ENCODE results near the gene EBLN1.

DNA sequence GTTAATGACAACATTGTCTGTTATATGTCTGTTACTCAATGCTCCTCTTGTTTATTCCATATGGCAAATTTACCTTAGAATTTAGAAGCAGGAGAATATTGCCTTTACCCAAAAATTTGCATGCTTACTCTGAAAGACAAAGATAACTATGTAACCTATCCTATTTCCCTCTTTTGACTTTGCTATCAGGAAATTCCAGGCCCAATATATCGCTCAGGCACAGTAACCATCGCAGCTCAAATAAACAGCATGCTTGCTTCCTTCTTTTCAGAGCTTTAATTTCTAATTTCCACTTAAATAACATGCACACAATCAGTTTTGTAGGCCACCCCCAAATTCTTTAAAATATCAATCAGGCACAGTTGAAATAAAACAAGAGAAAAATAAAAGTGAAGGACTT, 57.8 kb downstream of the EBLN1 start:
- no peak for TF ChIP-seq YY1 (IDR thresholded peaks at IDR 0.05)
- TF ChIP-seq, protein P1, sequence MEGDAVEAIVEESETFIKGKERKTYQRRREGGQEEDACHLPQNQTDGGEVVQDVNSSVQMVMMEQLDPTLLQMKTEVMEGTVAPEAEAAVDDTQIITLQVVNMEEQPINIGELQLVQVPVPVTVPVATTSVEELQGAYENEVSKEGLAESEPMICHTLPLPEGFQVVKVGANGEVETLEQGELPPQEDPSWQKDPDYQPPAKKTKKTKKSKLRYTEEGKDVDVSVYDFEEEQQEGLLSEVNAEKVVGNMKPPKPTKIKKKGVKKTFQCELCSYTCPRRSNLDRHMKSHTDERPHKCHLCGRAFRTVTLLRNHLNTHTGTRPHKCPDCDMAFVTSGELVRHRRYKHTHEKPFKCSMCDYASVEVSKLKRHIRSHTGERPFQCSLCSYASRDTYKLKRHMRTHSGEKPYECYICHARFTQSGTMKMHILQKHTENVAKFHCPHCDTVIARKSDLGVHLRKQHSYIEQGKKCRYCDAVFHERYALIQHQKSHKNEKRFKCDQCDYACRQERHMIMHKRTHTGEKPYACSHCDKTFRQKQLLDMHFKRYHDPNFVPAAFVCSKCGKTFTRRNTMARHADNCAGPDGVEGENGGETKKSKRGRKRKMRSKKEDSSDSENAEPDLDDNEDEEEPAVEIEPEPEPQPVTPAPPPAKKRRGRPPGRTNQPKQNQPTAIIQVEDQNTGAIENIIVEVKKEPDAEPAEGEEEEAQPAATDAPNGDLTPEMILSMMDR (IDR thresholded peaks at IDR 0.05; ENCODE audit: low read depth, low read length, missing input control), result no peak
- TF ChIP-seq, protein P2, sequence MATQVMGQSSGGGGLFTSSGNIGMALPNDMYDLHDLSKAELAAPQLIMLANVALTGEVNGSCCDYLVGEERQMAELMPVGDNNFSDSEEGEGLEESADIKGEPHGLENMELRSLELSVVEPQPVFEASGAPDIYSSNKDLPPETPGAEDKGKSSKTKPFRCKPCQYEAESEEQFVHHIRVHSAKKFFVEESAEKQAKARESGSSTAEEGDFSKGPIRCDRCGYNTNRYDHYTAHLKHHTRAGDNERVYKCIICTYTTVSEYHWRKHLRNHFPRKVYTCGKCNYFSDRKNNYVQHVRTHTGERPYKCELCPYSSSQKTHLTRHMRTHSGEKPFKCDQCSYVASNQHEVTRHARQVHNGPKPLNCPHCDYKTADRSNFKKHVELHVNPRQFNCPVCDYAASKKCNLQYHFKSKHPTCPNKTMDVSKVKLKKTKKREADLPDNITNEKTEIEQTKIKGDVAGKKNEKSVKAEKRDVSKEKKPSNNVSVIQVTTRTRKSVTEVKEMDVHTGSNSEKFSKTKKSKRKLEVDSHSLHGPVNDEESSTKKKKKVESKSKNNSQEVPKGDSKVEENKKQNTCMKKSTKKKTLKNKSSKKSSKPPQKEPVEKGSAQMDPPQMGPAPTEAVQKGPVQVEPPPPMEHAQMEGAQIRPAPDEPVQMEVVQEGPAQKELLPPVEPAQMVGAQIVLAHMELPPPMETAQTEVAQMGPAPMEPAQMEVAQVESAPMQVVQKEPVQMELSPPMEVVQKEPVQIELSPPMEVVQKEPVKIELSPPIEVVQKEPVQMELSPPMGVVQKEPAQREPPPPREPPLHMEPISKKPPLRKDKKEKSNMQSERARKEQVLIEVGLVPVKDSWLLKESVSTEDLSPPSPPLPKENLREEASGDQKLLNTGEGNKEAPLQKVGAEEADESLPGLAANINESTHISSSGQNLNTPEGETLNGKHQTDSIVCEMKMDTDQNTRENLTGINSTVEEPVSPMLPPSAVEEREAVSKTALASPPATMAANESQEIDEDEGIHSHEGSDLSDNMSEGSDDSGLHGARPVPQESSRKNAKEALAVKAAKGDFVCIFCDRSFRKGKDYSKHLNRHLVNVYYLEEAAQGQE (IDR thresholded peaks at IDR 0.05), result no peak
- no peak for TF ChIP-seq FOXA2 (IDR thresholded peaks at IDR 0.05)
